Measurements from ENCODE around the gene ARHGAP33. TPM values are rescaled to one million over a fixed set of nuclear protein-coding genes. Genes with fewer than 3 reads are reported as not detected.

Gene ARHGAP33
- total and polyA plus RNA-seq, 2 of the 4 experiments (the other 2 are of a cell fraction): 0.72 to 11.9 TPM

DNA sequence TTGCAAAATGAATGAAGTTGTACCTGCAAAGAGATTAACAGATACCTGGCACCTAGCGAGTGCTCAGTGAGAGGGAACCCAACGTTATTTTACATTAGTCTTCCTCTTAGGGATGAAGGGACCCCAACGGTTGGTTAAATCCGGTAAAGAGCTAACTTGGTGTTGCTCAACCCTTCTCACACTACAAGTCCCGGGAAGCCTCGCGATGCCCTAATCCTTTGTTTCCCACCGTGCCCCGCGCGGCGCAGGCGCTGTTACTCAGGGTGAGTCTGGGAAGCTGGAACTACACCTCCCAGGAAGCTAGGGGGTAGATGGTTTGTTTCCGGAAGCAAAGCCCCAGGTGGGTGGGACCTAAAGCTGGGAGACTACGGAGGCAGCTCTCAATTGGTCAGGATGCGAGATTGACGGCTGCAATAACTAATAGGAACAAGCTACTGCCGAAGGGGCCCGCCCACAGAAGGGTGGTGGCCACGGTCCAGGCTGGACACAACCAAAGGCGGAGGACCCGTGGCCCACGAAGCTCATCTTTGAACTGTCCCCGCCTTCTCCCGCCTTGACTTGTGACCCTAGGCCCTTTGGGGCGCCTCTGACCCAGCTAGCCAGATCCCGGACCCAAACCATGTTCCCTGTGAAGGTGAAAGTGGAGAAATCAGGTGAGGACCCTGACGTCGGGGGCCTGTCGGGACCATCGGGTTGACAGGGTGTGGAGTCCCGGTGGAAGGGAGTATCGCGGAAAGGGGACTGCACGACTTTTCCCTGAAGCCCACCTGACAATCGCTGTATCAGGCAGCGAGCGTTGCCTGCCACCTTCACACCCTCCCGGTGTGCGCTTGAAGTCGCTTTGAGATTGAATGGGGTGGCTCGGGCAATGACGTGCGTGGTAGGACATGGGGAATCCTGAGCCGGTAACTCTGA is 27.0 kb upstream of the ARHGAP33 start, which contains the start of gene LIN37:
LIN37 (plus strand) TSS at position 471 of the 915 bp plus-strand sequence; CDS start at position 620, 149 bp downstream.
- Histone ChIP-seq H2AFZ (replicated peaks; ENCODE audit: low read length, poor library complexity) (peak within 1 kb of the TSS; percentile 94), H3K79me1 (ENCODE audit: low read depth in 1 of 2, low read length in 2 of 2) (peaks cover 5 to 63% of the 10 kb centered on the region in 2 experiments; a peak in 3 of 4 replicates), H4K20me1 (ENCODE audit: insufficient read depth, low read length) (no peaks in the 10 kb centered on the region), H3K27ac (ENCODE audit: insufficient read depth, low read length) (peak within 1 kb of the TSS; percentile 68), H3K9ac (ENCODE audit: low read depth, low read length) (peak within 1 kb of the TSS; percentile 81), H2BK15ac (ENCODE audit: low read depth, low read length) (no peak within 1 kb of the TSS), H2BK120ac (ENCODE audit: low read depth, low read length) (0 out of 2 replicates have a peak within 1 kb of the TSS, but pooled peaks have one; percentile 22), H3K4me3 (ENCODE audit: insufficient read depth, low read depth, low read length) (peak within 1 kb of the TSS; percentile 71), H3K14ac (replicated peaks; ENCODE audit: low read depth, low read length) (peak within 1 kb of the TSS; percentile 93), H2AK5ac (ENCODE audit: low read depth, low read length) (peak within 1 kb of the TSS; percentile 91), H3K4me2 (ENCODE audit: low read depth, low read length) (peak within 1 kb of the TSS; percentile 82), H3K56ac (ENCODE audit: extremely low read depth, insufficient read depth, low read length) (peak within 1 kb of the TSS; percentile 52; the same call in 1 of the 2 replicates), H4K91ac (ENCODE audit: insufficient read depth, low read depth, low read length) (peak within 1 kb of the TSS; percentile 81), H3K4me1 (ENCODE audit: control insufficient read depth, insufficient read depth, low read length) (peaks cover 3% of the 10 kb centered on the region; the same call in 1 of the 2 replicates), H2AK9ac (replicated peaks; ENCODE audit: low read depth, low read length, poor library complexity) (peak within 1 kb of the TSS; percentile 94), H2BK5ac (ENCODE audit: low read depth, low read length, poor library complexity, severe bottlenecking) (peak within 1 kb of the TSS; percentile 65), H3K9me3 (ENCODE audit: control insufficient read depth, insufficient read depth, low read length) (no peaks in the 10 kb centered on the region), H2BK20ac (ENCODE audit: low read depth, low read length) (no peak within 1 kb of the TSS), H3K18ac (ENCODE audit: low read depth, low read length) (no peak within 1 kb of the TSS), H3K36me3 (ENCODE audit: control insufficient read depth, insufficient read depth, low read length) (peaks cover 12% of the 10 kb centered on the region; the same call in 1 of the 2 replicates), H3K23ac (ENCODE audit: low read depth, low read length) (peak within 1 kb of the TSS; percentile 94), H4K5ac (ENCODE audit: low read depth, low read length) (peak within 1 kb of the TSS; percentile 41), H4K8ac (ENCODE audit: low read depth in 2 of 2, low read length in 2 of 2) (peak within 1 kb of the TSS; percentile 60 to 94), H3K4ac (ENCODE audit: low read depth, low read length) (peak within 1 kb of the TSS; percentile 91), H3K27me3 (ENCODE audit: control insufficient read depth, insufficient read depth, low read length) (no peaks in the 10 kb centered on the region), H3K9me1 (ENCODE audit: insufficient read depth, low read length) (peaks cover 7% of the 10 kb centered on the region; the same call in 1 of the 2 replicates)
- DNase-seq: peak; percentile 99
- peak; percentile 81 for ATAC-seq (ENCODE audit: low read depth)
- BruUV-seq (replicated peaks): no TSS peak
- 4% methylated on average over 5 of the region's 45 CpGs; no CpG with 5 or more reads in 1 of the 2 experiments for WGBS, 2 experiments (ENCODE audit: extremely low coverage in 2 of 2, insufficient read length in 1 of 2)
- in situ Hi-C loops (cut with MboI; ENCODE audit: low sequenced_read_pairs): no loop called here
- dilution Hi-C loops (cut with HindIII; ENCODE audit: low sequenced_read_pairs, unreplicated experiment): no loop called here
- POLR2A ChIA-PET (ENCODE audit: unreplicated experiment): interaction anchor here (0.9 kb wide), 1 partner anchor 8 kb away, joined by 4 read pairs; the partner anchor contains the start of gene HSPB6
- intact Hi-C loops (cut with micrococcal nuclease): no loop called here
- CTCF ChIA-PET: interaction anchor here (0.8 to 1.2 kb wide), 2 partner anchors 71 to 183 kb away, joined by 3 read pairs; no protein-coding TSS in a partner anchor
- TF ChIP-seq ELK1 (IDR thresholded peaks at IDR 0.05; ENCODE audit: borderline replicate concordance, low read depth, low read length) (no peak), MXI1 (IDR thresholded peaks at IDR 0.05; ENCODE audit: borderline replicate concordance, low read depth, low read length) (peak; percentile 55; the same call in 1 of the 2 replicates), CEBPB (IDR thresholded peaks at IDR 0.05; ENCODE audit: low read depth, low read length) (peak; percentile 99), NFE2L2 (IDR thresholded peaks at IDR 0.05; ENCODE audit: low read depth, low read length) (no peak), FOS (IDR thresholded peaks at IDR 0.05; ENCODE audit: low read depth, low read length) (peak; percentile 45; the same call in 1 of the 2 replicates), MAZ (IDR thresholded peaks at IDR 0.05; ENCODE audit: borderline replicate concordance, low read depth, low read length) (0 out of 2 replicates have a peak, but pooled peaks have one; percentile 56), RFX5 (IDR thresholded peaks at IDR 0.05; ENCODE audit: low read depth, low read length) (no peak), SMC3 (IDR thresholded peaks at IDR 0.05; ENCODE audit: low read depth, low read length) (no peak), CHD1 (IDR thresholded peaks at IDR 0.05; ENCODE audit: low read depth, low read length) (no peak), USF2 (IDR thresholded peaks at IDR 0.05; ENCODE audit: low read depth, low read length) (no peak), BHLHE40 (IDR thresholded peaks at IDR 0.05; ENCODE audit: low read depth, low read length) (no peak), MAFK (IDR thresholded peaks at IDR 0.05; ENCODE audit: low read depth, low read length) (no peak), RAD21 (IDR thresholded peaks at IDR 0.05; ENCODE audit: low read length) (no peak), POLR2A (IDR thresholded peaks at IDR 0.05; ENCODE audit: low read depth, low read length) (peak; percentile 93)

All from IMR-90 (cell line).